Tibial nerve (tissue), 4 donors: Measurements from ENCODE around the gene ARL14EP. TPM values are rescaled to one million over a fixed set of nuclear protein-coding genes. Genes with fewer than 3 reads are reported as not detected.

Experiments used
- DNase-seq, 2 donors: peaks; one replicate each; pipeline ENCODE4 v3.0.0-alpha.2; 2019; ENCODE audit warnings: low spot score in 2 of 2
- H3K27ac ChIP-seq, 4 donors: fragments of 200-600 bp; sonication (generic) in 3 of 4; one replicate each; pipeline ENCODE4 v1.5.1; 2017 to 2019; ENCODE audit warnings: mild to moderate bottlenecking in 1 of 4
- H3K27me3 ChIP-seq, 2 donors: fragments of 200-600 bp; sonication (generic) in 1 of 2; one replicate each; pipeline versions ENCODE4 v1.5.1 to v1.6.0; 2017 to 2019
- H3K36me3 ChIP-seq, 3 donors: fragments of 200-600 bp; sonication (generic); one replicate each; pipeline ENCODE4 v1.5.1; 2018 to 2019
- H3K4me1 ChIP-seq, 4 donors: fragments of 200-600 bp; sonication (generic) in 3 of 4; one replicate each; pipeline ENCODE4 v1.5.1; 2017 to 2019
- H3K4me3 ChIP-seq, 4 donors: fragments of 200-600 bp; sonication (generic) in 3 of 4; one replicate each; pipeline ENCODE4 v1.5.1; 2017 to 2019; ENCODE audit warnings: mild to moderate bottlenecking in 1 of 4, moderate library complexity in 1 of 4
- H3K9me3 ChIP-seq, 4 donors: fragments of 200-600 bp; sonication (generic) in 3 of 4; one replicate each; pipeline ENCODE4 v1.5.1; 2017 to 2019
- EP300 ChIP-seq, 2 donors: sonication (generic); formaldehyde crosslinking; IDR thresholded peaks; one replicate each; pipeline ENCODE4 v1.6.1; 2017; ENCODE audit warnings: antibody characterized with exemption in 2 of 2, mild to moderate bottlenecking in 1 of 2
- POLR2A ChIP-seq, 2 donors: fragments of 450-650 bp; IDR thresholded peaks; one replicate each; pipeline ENCODE4 v1.6.1; 2017; ENCODE audit warnings: antibody characterized with exemption in 2 of 2, mild to moderate bottlenecking in 2 of 2, moderate library complexity in 2 of 2
- WGBS, 2 donors: methylation state at CpG; one replicate each; pipeline ENCODE4 v1.1.5; 2018; 5-methylcytosine and 5-hydroxymethylcytosine counted together
- total RNA-seq, 4 donors: library from RNA; depleted of rRNA; stranded (reverse); fragments of >200 nt; gene quantifications; one replicate each; pipeline ENCODE4 v1.1.0, GENCODE V29; 2016
- TF ChIP-seq, protein P1 (sequence below), 5 experiments: fragments of 200-600 bp in 3 of 5; fragments of 450-650 bp in 2 of 5; sonication (generic) in 3 of 5; IDR thresholded peaks; one replicate each; pipeline ENCODE4 v1.5.1; 2016 to 2019; ENCODE audit warnings: antibody characterized with exemption in 5 of 5, mild to moderate bottlenecking in 3 of 5, moderate library complexity in 2 of 5

ARL14EP gene
- total RNA-seq, 4 donors from 2014 or later: 12.1 to 20.8 (median 16.1) TPM

- no peak for TF ChIP-seq EP300 (IDR thresholded peaks at IDR 0.05)
- TF ChIP-seq, protein P1, sequence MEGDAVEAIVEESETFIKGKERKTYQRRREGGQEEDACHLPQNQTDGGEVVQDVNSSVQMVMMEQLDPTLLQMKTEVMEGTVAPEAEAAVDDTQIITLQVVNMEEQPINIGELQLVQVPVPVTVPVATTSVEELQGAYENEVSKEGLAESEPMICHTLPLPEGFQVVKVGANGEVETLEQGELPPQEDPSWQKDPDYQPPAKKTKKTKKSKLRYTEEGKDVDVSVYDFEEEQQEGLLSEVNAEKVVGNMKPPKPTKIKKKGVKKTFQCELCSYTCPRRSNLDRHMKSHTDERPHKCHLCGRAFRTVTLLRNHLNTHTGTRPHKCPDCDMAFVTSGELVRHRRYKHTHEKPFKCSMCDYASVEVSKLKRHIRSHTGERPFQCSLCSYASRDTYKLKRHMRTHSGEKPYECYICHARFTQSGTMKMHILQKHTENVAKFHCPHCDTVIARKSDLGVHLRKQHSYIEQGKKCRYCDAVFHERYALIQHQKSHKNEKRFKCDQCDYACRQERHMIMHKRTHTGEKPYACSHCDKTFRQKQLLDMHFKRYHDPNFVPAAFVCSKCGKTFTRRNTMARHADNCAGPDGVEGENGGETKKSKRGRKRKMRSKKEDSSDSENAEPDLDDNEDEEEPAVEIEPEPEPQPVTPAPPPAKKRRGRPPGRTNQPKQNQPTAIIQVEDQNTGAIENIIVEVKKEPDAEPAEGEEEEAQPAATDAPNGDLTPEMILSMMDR (IDR thresholded peaks at IDR 0.05): no peak
- Histone ChIP-seq H3K4me1 (no peaks in the 10 kb centered on the region), H3K27ac (no peak overlapping the region), H3K36me3 (no peaks in the 10 kb centered on the region), H3K9me3 (peaks cover 0 to 3% (median 0%) of the 10 kb centered on the region in 4 donors), H3K4me3 (no peak overlapping the region), H3K27me3 (no peaks in the 10 kb centered on the region)
- 95 to 96% methylated on average over 1 of the region's 1 CpG for WGBS, 2 donors
- no peak for DNase-seq
These were observed 18.3 kb upstream of the ARL14EP start for GRCh38 chr11:30304620-30305019.

- WGBS, 2 donors: 90 to 100% methylated on average over 1 of the region's 1 CpG
- Histone ChIP-seq H3K4me3 (no peak overlapping the region), H3K27me3 (no peaks in the 10 kb centered on the region), H3K4me1 (no peaks in the 10 kb centered on the region), H3K9me3 (peaks cover 0 to 8% (median 0%) of the 10 kb centered on the region in 4 donors), H3K36me3 (no peaks in the 10 kb centered on the region), H3K27ac (no peak overlapping the region)
- TF ChIP-seq POLR2A (IDR thresholded peaks at IDR 0.05) (no peak), EP300 (IDR thresholded peaks at IDR 0.05) (no peak)
- TF ChIP-seq, protein P1 (IDR thresholded peaks at IDR 0.05): no peak
- no peak for DNase-seq
These were observed 12.3 kb upstream of the ARL14EP start for GRCh38 chr11:30310623-30311022.

DNA sequence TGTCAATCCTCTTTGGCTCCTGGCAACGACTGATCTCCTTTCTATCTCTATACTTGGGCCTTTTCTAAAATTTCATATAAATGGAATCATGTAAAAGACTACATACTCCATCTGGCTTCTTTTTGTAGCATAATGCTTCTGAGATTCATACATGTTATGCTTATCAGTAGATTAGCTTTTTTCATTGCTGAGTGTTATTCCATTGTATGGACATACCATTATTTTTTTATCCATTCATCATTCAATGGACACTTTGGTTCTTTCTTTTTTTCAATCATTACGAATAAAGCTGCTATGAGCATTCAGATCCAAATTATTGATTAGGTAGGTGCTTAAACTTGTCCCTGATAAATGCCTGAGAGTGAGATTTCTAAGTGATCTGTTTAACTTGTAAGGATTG, 11.7 kb upstream of the ARL14EP start:
- no peak for DNase-seq

GRCh38 chr11:30312243-30312642, 10.7 kb upstream of the ARL14EP start:
- 44 to 53% methylated on average over 1 of the region's 1 CpG for WGBS, 2 donors
- no peaks in the 10 kb centered on the region for H3K27me3 ChIP-seq

More for the DNA sequence above, 11.7 kb upstream of the ARL14EP start:
- Histone ChIP-seq H3K36me3 (no peaks in the 10 kb centered on the region), H3K9me3 (peaks cover 0 to 8% (median 0%) of the 10 kb centered on the region in 4 donors), H3K27ac (no peak overlapping the region), H3K27me3 (no peaks in the 10 kb centered on the region), H3K4me1 (no peaks in the 10 kb centered on the region), H3K4me3 (no peak overlapping the region)
- TF ChIP-seq POLR2A (IDR thresholded peaks at IDR 0.05) (no peak), EP300 (IDR thresholded peaks at IDR 0.05) (no peak)
- TF ChIP-seq, protein P1 (IDR thresholded peaks at IDR 0.05): no peak
- WGBS, 2 donors: 60 to 62% methylated on average over 2 of the region's 2 CpGs

GRCh38 chr11:30313580-30313979, 9.3 kb upstream of the ARL14EP start:
- Histone ChIP-seq H3K9me3 (peaks cover 0 to 8% (median 0%) of the 10 kb centered on the region in 4 donors), H3K4me1 (no peaks in the 10 kb centered on the region), H3K27me3 (no peaks in the 10 kb centered on the region), H3K4me3 (no peak overlapping the region), H3K36me3 (no peaks in the 10 kb centered on the region), H3K27ac (no peak overlapping the region)
- TF ChIP-seq POLR2A (IDR thresholded peaks at IDR 0.05): no peak
- TF ChIP-seq EP300 (IDR thresholded peaks at IDR 0.05): no peak
- TF ChIP-seq, protein P1 (IDR thresholded peaks at IDR 0.05): no peak
- 74 to 88% methylated on average over 2 of the region's 2 CpGs for WGBS, 2 donors
- DNase-seq: no peak

More at GRCh38 chr11:30312243-30312642, 10.7 kb upstream of the ARL14EP start:
- Histone ChIP-seq H3K9me3 (peaks cover 0 to 8% (median 0%) of the 10 kb centered on the region in 4 donors), H3K36me3 (no peaks in the 10 kb centered on the region), H3K4me3 (no peak overlapping the region), H3K4me1 (no peaks in the 10 kb centered on the region), H3K27ac (no peak overlapping the region)
- DNase-seq: no peak
- TF ChIP-seq, protein P1 (IDR thresholded peaks at IDR 0.05): no peak
- TF ChIP-seq POLR2A (IDR thresholded peaks at IDR 0.05) (no peak), EP300 (IDR thresholded peaks at IDR 0.05) (no peak)
